Hematopoietic multipotent progenitor cell treated with erythropoietin and hydrocortisone succinate and interleukin-3 and kit ligand, for 15 days (in vitro differentiated cells): Measurements from ENCODE around the gene ARHGAP22.

Experiments used
- DNase-seq: peaks from one replicate; pipeline ENCODE4 v3.0.0-alpha.2; 2015; ENCODE audit warnings: low spot score

Gene ARHGAP22

GRCh38 chr10:48552946-48553564 lies 51.8 kb downstream of the ARHGAP22 start:
- no peak for DNase-seq

- DNase-seq = no peak
Measured at GRCh38 chr10:48551861-48552591, 52.8 kb downstream of the ARHGAP22 start.

- DNase-seq = no peak
Measured at GRCh38 chr10:48550977-48551376, 53.9 kb downstream of the ARHGAP22 start.

- no peak for DNase-seq
Measured at GRCh38 chr10:48550071-48550691, 54.7 kb downstream of the ARHGAP22 start.

GRCh38 chr10:48549236-48549635 lies 55.6 kb downstream of the ARHGAP22 start:
- DNase-seq = no peak

DNA sequence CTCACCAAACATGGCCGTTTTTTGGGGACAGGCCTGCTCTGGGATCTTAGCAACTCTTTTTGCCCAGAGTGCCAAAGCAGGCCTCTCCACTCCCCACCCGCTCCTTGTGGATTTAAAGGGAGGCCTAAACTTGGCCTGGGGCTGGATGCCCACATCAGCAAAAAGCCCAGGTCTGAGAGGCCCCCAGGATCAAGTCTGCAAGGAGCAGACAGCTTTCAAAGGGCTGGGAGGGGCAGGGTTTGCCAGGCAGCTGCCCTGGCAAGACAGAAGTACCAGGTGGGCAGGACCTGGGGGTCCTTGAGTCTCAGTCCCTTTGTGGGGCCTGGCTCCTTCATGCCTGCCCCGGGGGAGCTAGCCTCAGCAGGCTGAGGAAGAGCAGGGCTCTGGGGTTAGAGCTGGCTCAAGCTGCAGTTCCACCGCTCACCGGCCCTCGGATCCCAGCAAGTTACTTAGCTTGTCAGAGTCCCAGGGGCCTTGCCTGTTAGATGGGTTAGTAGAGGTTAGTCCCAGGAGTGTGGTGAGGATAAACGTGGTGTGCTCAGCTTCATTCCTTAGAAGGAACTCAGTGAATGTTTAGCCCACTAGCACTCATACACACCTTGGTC lies 56.2 kb downstream of the ARHGAP22 start:
- DNase-seq = no peak

GRCh38 chr10:48547981-48548380 lies 56.9 kb downstream of the ARHGAP22 start:
- no peak for DNase-seq

DNA sequence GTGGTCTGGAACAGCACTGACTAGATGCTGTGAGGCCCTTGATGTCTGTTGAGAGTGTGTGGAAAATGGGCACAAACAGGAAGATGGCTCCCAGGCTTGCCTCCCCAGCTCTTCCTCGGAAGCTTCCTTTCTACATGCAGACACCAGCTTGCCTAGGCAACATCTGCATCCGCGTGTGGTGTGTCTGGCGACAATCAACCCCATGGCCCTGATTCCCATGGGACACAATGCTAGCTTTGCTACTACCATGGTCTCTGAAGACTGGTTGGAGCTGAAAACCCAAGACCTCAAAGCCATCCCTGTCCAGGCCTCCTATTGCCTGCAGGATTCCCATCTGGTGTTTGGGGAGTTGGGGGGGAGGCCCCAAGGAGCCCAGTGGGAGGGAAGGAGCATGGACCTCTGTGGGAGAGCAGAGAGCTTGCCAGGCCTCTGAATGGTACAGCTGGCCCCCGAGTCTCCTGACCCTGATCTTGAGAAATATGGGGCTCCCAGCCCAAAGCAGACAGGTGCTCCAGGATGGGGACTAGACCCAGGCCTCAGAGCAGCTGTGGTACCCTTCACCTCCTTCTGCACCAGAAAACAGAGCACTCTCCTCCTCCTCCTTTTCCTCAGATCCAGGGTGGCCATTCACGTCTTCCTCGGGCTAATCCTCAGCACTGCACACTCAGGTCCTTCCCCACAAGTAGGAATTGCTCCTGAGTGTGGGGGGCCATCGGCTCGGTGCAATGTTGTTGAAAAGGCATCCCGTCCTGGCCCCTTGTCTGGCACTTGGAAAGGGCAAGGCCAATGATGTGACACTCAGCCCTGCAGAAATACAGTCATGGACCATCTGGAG lies 57.6 kb downstream of the ARHGAP22 start:
- DNase-seq = no peak

GRCh38 chr10:48545462-48546145 lies 59.3 kb downstream of the ARHGAP22 start:
- DNase-seq = no peak

DNA sequence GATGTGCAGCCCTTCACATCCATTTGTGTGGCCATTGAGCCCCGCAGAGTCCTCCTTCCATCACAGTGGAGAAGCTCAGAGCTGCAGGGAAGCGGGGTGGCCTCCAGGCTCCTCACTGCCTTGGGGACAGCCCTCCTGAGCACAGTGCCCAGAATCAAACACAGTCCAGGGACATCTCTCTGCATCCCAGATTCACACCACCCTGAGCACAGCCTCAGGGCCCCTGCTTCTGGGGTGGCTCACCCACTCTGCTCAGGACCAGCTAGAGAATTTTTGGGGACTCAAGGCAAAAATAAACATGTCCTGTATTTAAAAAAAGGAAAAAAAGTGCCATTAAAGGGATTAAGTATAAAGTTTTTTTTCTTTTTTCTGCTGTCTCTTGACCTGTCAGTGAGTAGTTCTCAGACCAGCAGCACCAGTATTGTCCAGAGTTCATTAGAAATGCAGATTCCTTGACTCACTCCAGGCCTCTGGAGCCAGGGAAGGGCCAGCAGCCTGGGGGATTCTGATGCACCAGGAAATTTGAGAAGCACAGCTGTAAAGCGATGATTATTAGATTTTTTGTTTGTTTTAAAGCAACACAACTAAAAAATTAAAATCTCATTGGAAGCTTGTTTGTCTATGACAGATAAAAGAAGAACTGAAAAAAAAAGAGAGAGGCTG lies 61.6 kb downstream of the ARHGAP22 start:
- DNase-seq = no peak

- no peak for DNase-seq
Measured at GRCh38 chr10:48542471-48543181, 62.2 kb downstream of the ARHGAP22 start.

- no peak for DNase-seq
Measured at GRCh38 chr10:48541144-48541795, 63.6 kb downstream of the ARHGAP22 start.

- no peak for DNase-seq
Measured at GRCh38 chr10:48538611-48539010, 66.3 kb downstream of the ARHGAP22 start.

- no peak for DNase-seq
Measured at GRCh38 chr10:48536916-48537890, 67.7 kb downstream of the ARHGAP22 start.

- no peak for DNase-seq
Measured at GRCh38 chr10:48536156-48536500, 68.7 kb downstream of the ARHGAP22 start.

GRCh38 chr10:48535416-48536155 lies 69.3 kb downstream of the ARHGAP22 start:
- no peak for DNase-seq

DNA sequence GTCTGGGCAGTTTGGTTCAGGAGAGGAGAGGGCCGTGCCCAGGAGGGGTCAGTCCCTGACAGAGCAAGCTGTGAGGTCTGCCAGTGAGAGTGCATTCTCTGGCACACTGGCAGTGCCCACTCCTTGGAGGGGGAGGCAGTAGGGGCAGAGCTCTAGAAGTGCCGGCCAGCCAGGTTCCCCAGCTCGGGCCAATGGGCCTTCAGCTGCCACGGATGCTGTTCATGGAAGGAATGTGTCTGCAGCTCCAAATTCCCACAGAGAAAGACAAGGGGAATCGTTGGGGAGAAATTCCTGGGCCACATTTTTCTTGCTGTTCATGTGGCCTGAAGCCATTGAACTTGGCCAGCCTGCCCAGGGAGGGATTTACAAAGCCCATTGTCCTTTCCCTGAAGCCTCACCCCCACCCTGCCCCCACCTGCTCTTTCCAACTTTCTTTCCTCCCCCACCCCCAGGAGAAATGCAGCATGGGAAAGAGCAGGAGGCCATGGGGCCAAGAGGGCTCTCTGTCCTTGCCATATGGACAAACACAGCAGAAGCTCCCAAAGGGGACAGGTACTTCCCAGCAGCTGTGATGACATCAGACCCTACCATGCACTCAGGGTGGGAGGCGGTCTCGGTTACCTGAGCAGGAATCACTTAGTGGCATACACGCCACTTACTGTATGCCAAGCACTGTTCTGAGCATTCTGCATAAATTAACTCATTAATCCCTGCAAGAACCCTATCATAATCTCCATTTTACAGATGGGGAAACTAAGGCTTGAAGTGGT lies 70.7 kb downstream of the ARHGAP22 start:
- DNase-seq = no peak
